ENCODE results near the gene FEM1C.
A peak's percentile ranks its signal among the peaks of the same experiment; 100 is the strongest.

The FEM1C gene

GRCh38 chr5:115545351-115545882, 842 bp upstream of the FEM1C start:
- Histone ChIP-seq H2AFZ (ENCODE audit: low read length) (peak overlapping the region; percentile 88), H3K79me2 (ENCODE audit: insufficient read depth, low read length) (peaks cover 36% of the 10 kb centered on the region), H4K20me1 (ENCODE audit: insufficient read depth, low read length, poor library complexity, severe bottlenecking) (peaks cover 35% of the 10 kb centered on the region), H3K4me2 (ENCODE audit: low read depth, low read length, poor library complexity, severe bottlenecking) (peak overlapping the region; percentile 51), H3K4me3 (ENCODE audit: low read length, poor library complexity, severe bottlenecking) (peak overlapping the region; percentile 68), H3F3A (ENCODE audit: low read depth) (no peaks in the 10 kb centered on the region), H3K4me1 (ENCODE audit: insufficient read depth, low read length, poor library complexity, severe bottlenecking) (no peaks in the 10 kb centered on the region), H3K27me3 (ENCODE audit: insufficient read depth, low read length, poor library complexity, severe bottlenecking) (no peaks in the 10 kb centered on the region), H3K9ac (ENCODE audit: low read depth, low read length, poor library complexity, severe bottlenecking) (no peak overlapping the region), H3K9me3 (ENCODE audit: insufficient read depth, low read depth, low read length) (peaks cover 4% of the 10 kb centered on the region; the same call in 1 of the 2 replicates), H3K36me3 (ENCODE audit: insufficient read depth, low read length) (no peaks in the 10 kb centered on the region), H3K9me2 (replicated peaks; ENCODE audit: low read depth, low read length) (no peaks in the 10 kb centered on the region)
- TF ChIP-seq CTCF (conservative IDR thresholded peaks at IDR 0.05; ENCODE audit: low read length): no peak
- no peak for TF ChIP-seq EZH2phosphoT487 (IDR thresholded peaks at IDR 0.05; ENCODE audit: borderline replicate concordance)

GRCh38 chr5:115544043-115544435, 536 bp downstream of the FEM1C start:
- Histone ChIP-seq H3K9ac (ENCODE audit: low read depth, low read length, poor library complexity, severe bottlenecking) (peak overlapping the region; percentile 89), H3K4me1 (ENCODE audit: insufficient read depth, low read length, poor library complexity, severe bottlenecking) (peaks cover 1% of the 10 kb centered on the region), H3K27me3 (ENCODE audit: insufficient read depth, low read length, poor library complexity, severe bottlenecking) (no peaks in the 10 kb centered on the region), H3K4me2 (ENCODE audit: low read depth, low read length, poor library complexity, severe bottlenecking) (peak overlapping the region; percentile 84), H3F3A (ENCODE audit: low read depth) (no peaks in the 10 kb centered on the region), H3K9me3 (ENCODE audit: insufficient read depth, low read depth, low read length) (peaks cover 4% of the 10 kb centered on the region; the same call in 1 of the 2 replicates), H3K4me3 (ENCODE audit: low read length, poor library complexity, severe bottlenecking) (peak overlapping the region; percentile 85), H3K79me2 (ENCODE audit: insufficient read depth, low read length) (peaks cover 50% of the 10 kb centered on the region), H2AFZ (ENCODE audit: low read length) (peak overlapping the region; percentile 81), H4K20me1 (ENCODE audit: insufficient read depth, low read length, poor library complexity, severe bottlenecking) (peaks cover 48% of the 10 kb centered on the region), H3K36me3 (ENCODE audit: insufficient read depth, low read length) (no peaks in the 10 kb centered on the region), H3K9me2 (replicated peaks; ENCODE audit: low read depth, low read length) (no peaks in the 10 kb centered on the region)
- TF ChIP-seq CTCF (conservative IDR thresholded peaks at IDR 0.05; ENCODE audit: low read length) (no peak), EZH2phosphoT487 (IDR thresholded peaks at IDR 0.05; ENCODE audit: borderline replicate concordance) (no peak)

GRCh38 chr5:115543365-115544042, 1.1 kb downstream of the FEM1C start:
- Histone ChIP-seq H3K4me2 (ENCODE audit: low read depth, low read length, poor library complexity, severe bottlenecking) (peak overlapping the region; percentile 84), H3K9me2 (replicated peaks; ENCODE audit: low read depth, low read length) (no peaks in the 10 kb centered on the region), H4K20me1 (ENCODE audit: insufficient read depth, low read length, poor library complexity, severe bottlenecking) (peaks cover 52% of the 10 kb centered on the region), H3K4me1 (ENCODE audit: insufficient read depth, low read length, poor library complexity, severe bottlenecking) (peaks cover 4% of the 10 kb centered on the region), H3F3A (ENCODE audit: low read depth) (no peaks in the 10 kb centered on the region), H3K4me3 (ENCODE audit: low read length, poor library complexity, severe bottlenecking) (peak overlapping the region; percentile 85), H3K79me2 (ENCODE audit: insufficient read depth, low read length) (peaks cover 56% of the 10 kb centered on the region), H3K27me3 (ENCODE audit: insufficient read depth, low read length, poor library complexity, severe bottlenecking) (no peaks in the 10 kb centered on the region), H3K9me3 (ENCODE audit: insufficient read depth, low read depth, low read length) (peaks cover 4% of the 10 kb centered on the region; the same call in 1 of the 2 replicates), H3K36me3 (ENCODE audit: insufficient read depth, low read length) (no peaks in the 10 kb centered on the region), H3K9ac (ENCODE audit: low read depth, low read length, poor library complexity, severe bottlenecking) (peak overlapping the region; percentile 89), H2AFZ (ENCODE audit: low read length) (peak overlapping the region; percentile 81; the same call in 1 of the 2 replicates)
- TF ChIP-seq CTCF (conservative IDR thresholded peaks at IDR 0.05; ENCODE audit: low read length) (no peak), EZH2phosphoT487 (IDR thresholded peaks at IDR 0.05; ENCODE audit: borderline replicate concordance) (no peak)
